IPS DF 19.7 (cell line): ENCODE measurements around the gene ZNF829.

ENCODE experiments used
- DNase-seq: peaks from one replicate; pipeline ENCODE4 v3.0.0-alpha.2; 2013; ENCODE audit warnings: low read depth, low spot score

ZNF829 gene

GRCh38 chr19:36915992-36916830 is at the start of gene ZNF829, which contains the start of gene ZNF568:
Gene ZNF829, minus strand, starts transcription at chr19:36916291. Its CDS starts 1,124 bp downstream, at chr19:36915167.
Gene ZNF568, plus strand, starts transcription at chr19:36916332. Its CDS starts 6,439 bp downstream, at chr19:36922771.
- peak; percentile 76 for DNase-seq

GRCh38 chr19:36963280-36963679 is 47.2 kb upstream of the ZNF829 start:
- DNase-seq = no peak

GRCh38 chr19:36962346-36962745 is 46.3 kb upstream of the ZNF829 start:
- DNase-seq = no peak

GRCh38 chr19:36950335-36951119 is 34.4 kb upstream of the ZNF829 start:
- DNase-seq = no peak

GRCh38 chr19:36939153-36939552 is 23.1 kb upstream of the ZNF829 start:
- DNase-seq = no peak

GRCh38 chr19:36931684-36932083 is 15.6 kb upstream of the ZNF829 start:
- no peak for DNase-seq

GRCh38 chr19:36918090-36918489 is 2.0 kb upstream of the ZNF829 start:
- no peak for DNase-seq

- no peak for DNase-seq
Observed at GRCh38 chr19:36916991-36917390, 900 bp upstream of the ZNF829 start.

- DNase-seq = no peak
Observed at GRCh38 chr19:36898422-36898821, 17.7 kb downstream of the ZNF829 start.

GRCh38 chr19:36894849-36895383 is 21.2 kb downstream of the ZNF829 start:
- DNase-seq = no peak

- DNase-seq = no peak
Observed at GRCh38 chr19:36891768-36892357, 24.2 kb downstream of the ZNF829 start.

GRCh38 chr19:36876993-36877938 is 38.8 kb downstream of the ZNF829 start:
- DNase-seq = no peak

GRCh38 chr19:36851898-36852297 is 64.2 kb downstream of the ZNF829 start:
- DNase-seq = no peak

GRCh38 chr19:36850559-36851442 is 65.3 kb downstream of the ZNF829 start, which contains the start of gene ZNF345:
Gene ZNF345, plus strand, starts transcription at chr19:36850876. Its CDS starts 25,955 bp downstream, at chr19:36876831.
- peak; percentile 87 for DNase-seq

- DNase-seq = peak; percentile 77
Observed at GRCh38 chr19:36849701-36850558, 66.2 kb downstream of the ZNF829 start.

GRCh38 chr19:36847968-36848367 is 68.1 kb downstream of the ZNF829 start:
- DNase-seq = no peak

GRCh38 chr19:36838784-36839324 is 77.2 kb downstream of the ZNF829 start:
- DNase-seq = no peak
